Uterus (tissue), 2 donors: ENCODE data around the gene C1QTNF9B.

Source experiments
- CTCF ChIP-seq, 4 experiments: fragments of 200-600 bp in 2 of 4; fragments of 450-650 bp in 2 of 4; sonication (generic) in 2 of 4; IDR thresholded peaks; one replicate each; pipeline ENCODE4 v1.5.1; 2016 to 2019; ENCODE audit warnings: antibody characterized with exemption in 4 of 4, mild to moderate bottlenecking in 2 of 4, moderate library complexity in 1 of 4
- POLR2A ChIP-seq, 2 donors: fragments of 450-650 bp; IDR thresholded peaks; one replicate each; pipeline ENCODE4 v1.6.1; 2016; ENCODE audit warnings: antibody characterized with exemption in 2 of 2, mild to moderate bottlenecking in 1 of 2, moderate library complexity in 1 of 2

GRCh38 chr13:23843436-23843835, 53.9 kb downstream of the C1QTNF9B start:
- TF ChIP-seq CTCF (IDR thresholded peaks at IDR 0.05) (no peak), POLR2A (IDR thresholded peaks at IDR 0.05) (no peak)
